GM21529 (cell line): ENCODE results near the gene SNX24.

Experiments used
- ATAC-seq: cut with Tn5 transposase; IDR thresholded peaks from one replicate; pipeline ENCODE4 v1.9.1; 2021; ENCODE audit not compliant: unreplicated experiment

Gene SNX24

DNA sequence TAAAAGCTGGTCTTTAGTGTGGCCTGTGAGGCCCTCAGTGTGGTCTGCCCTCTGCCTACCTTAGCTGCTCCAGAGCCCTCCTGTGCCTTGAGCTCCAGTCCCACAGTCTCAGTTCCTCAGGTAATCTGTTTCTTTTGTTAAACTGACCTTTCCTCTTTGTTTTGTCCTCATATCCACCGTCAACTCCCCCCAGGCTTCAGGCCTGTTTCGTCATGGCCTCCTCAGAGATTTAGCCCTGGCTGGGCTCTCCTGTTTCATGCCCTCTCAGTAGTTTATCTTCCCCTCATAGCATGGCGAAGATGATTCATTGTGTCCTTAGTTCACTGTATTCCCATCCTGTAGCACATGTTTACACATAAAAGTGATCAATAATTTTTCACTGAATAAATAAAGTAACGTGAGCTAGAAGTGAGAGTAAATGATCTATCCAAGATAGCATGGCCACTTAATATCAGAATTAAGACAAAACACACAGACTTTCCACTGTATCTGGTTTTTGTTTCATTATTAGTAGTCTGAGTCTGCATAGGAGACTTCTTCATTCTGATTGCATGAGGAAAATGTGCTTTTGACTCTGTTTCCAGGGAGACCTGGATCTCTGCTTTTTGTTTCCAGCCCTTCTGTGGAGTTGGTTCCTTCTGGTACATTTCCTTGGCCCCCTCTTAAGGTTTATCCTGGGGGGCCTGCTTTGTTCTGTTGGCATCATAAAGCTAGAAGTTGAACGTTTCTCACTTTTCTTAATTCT is 70.5 kb downstream of the SNX24 start:
- peak; percentile 95 for ATAC-seq

DNA sequence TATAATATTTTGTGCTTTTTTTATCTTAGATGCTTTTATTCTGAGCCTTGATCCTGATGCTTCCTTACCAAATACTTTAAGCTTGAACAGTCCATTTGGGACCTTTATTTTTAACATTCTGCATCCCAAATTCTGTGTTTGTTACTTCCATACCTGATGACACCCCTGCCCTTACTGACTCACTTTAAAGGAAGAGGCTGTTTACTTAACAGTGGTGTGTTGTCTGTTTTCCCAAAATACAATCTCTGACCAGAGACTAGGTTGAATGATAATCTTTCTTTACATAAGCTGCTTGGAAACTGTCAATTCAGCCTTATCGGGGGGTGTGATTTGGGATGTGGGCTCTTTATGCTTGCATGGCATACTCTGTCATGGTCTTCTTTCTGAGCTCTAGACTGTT is 71.1 kb downstream of the SNX24 start:
- ATAC-seq, result no peak

DNA sequence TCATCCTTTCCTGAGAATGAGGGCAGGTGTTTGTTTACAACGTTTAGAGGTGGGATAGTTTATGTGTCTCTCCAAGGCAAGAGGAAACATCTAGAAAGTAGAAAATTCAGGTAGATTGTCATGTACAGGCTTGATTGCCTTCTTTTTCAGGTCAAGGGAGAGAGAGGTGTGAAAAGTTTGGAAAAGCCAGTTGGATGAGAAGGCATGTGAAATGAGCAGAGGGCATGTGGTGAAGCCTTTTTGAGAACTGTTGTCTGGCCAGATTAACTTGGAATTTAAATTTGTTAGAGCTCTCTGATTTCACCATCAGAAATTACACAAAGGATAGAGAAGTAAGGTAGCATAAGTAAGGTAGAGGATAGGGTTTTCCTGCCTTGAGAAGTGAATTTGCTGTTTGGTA is 74.6 kb downstream of the SNX24 start:
- ATAC-seq, result no peak

DNA sequence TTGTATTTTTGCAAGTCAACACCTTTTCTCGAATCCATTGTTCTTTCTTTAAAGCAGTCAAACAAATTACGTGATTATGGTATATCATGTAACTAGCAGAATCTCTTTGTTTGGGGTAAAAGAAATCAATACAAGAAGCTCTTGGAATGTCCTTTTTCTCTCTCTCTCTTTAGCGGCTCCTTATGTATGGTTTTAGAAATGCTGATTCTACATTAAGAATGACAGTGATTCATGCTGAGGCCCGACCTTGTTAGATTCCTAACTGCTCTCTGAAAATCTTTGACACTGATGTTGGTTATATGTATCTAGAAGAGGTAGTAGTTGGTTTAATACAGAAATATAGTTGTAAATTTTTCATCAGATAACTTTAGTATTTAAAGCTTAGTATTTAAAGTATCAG is 76.4 kb downstream of the SNX24 start:
- no peak for ATAC-seq

DNA sequence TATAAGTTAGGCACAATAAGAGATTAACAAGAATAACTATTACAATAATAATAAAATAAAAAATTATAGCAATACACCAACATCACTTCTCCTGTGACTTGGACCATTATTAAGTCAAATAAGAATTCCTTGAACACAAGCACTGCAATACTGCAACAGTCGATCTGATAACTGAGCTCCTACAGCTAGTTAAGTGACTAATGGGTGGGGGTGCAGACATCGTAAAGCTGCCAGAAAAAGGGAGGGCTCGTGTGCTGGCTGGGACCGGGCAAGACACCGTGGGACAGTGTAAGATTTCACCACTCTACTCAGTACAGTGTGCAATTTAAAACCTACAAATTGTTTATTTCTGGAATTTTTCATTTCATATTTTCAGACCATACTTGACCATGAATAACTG is 78.8 kb downstream of the SNX24 start:
- no peak for ATAC-seq

DNA sequence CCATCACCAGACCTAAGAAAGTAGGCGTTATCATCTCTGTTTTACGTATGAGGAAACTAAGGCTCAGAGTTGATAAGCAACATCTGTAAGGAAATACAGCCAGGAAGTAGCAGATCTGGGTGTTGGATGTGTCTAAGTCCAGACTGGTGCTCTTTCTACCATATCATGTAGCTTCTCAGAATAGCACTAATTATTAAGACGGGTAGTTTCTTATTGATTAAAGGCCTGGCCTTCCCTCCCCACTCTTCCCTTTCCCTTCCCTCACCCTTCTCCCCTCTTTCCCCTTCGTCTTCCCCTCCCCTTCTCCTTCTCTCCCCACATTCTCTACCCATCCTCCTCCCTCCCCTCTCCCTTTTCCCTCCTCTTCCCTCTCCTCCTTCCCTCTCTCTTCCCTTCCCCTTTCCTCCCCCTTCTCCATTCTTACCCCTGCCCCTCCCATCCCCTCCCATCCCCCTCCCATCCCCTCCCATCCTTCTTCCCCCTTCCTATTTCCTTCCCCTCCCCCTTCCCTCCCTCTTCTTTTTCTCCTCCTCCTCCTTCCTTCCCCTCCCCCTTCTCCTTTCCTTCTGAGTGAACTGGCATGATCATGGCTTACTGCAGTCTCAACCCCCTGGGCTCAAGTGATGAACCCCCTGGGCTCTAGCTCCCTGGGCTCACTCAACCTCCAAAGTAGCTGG is 79.4 kb downstream of the SNX24 start:
- no peak for ATAC-seq

DNA sequence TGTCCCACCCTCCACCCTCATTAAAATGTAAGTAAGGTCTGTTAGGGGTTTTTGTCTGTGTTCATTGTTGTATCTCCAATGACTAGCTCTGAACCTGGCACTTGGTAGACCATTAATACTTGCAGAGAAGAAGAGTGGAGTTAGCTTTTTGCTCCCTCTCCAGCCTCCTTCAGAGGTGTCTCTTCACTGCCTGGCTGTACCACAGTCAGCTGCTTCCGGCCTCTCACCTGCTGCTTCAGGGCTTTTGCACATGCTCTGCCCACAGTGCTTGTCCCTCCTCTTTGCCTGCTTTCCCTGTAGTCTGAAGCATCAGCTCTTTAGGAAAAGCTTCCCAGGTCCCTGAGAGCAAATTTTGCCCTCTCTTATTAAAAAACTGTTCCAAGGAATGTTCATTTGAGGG is 83.6 kb downstream of the SNX24 start:
- ATAC-seq, result no peak

DNA sequence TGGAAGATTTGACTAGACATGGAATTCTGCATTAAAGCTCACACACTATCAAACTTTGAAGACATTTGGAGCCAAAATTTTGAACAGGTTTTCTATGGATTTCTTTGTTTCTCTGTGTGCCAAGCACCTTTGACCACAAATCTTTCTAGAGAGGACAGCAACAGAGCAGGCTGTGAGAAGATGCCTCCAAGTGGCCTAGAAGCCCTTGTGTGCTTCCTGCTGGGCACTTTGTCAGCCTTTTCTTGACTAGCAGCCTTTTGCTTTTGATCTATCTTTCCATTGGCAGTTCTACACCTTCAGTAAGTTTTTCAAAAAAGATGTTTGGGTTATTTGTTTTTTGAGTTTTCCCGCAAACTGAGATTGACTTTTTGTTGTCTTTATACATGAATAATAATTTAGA is 84.6 kb downstream of the SNX24 start:
- ATAC-seq, result no peak

DNA sequence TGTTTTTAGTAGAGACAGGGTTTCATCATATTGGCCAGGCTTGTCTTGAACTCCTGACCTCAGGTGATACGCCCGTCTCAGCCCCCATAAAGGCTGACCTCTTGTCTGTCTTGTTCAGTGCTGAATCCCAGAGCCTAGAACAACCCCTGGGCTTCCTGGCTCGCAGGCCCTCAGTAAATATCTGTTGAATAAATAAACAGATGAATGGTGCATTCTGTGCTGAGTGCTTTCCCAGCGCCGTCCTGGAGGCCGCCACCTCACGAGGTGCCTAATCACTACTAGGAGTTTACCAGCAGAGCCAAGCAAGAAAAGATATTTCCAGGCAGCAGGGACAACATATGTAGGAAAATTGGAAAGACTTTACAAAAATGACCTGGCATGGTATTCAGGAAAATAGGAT is 88.5 kb downstream of the SNX24 start:
- ATAC-seq, result no peak

DNA sequence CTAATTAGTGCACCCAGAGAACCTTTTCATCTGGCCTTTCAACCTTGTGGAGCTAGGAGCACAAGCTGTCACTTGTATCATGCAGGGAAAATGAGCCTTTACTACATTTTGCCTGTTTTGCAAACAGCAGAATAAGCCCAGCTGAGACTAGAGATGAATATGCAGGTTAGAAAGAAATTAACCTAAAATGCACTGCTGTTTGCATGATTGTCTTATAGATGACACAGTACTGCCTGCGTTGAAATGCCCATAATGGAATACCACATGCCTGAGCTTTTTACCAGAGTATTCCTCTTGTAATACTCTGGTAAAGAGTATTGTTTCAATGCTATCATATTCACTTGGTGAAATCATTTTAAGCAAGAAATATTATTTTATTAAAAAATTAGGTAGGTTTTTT is 90.7 kb downstream of the SNX24 start:
- ATAC-seq, result no peak

DNA sequence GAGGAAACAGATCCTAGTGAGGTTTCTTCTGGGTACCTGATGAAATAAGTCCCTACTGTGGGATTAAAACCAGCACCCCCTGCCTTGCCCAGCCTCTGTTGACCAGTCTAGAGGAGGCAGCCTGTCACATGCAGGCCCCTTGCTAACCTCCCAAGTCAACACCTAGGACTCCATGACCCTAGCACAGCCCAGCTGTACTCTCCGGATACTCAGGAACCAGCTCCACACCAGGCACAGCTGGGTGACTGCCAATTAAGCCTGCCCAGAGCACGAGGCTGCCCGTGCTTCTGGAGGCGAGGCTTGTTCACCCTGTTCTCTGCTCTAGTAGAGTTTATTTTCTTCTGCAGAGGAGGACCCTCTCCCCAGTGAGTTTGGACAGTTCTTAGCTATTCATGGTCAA is 92.5 kb downstream of the SNX24 start:
- ATAC-seq, result no peak

DNA sequence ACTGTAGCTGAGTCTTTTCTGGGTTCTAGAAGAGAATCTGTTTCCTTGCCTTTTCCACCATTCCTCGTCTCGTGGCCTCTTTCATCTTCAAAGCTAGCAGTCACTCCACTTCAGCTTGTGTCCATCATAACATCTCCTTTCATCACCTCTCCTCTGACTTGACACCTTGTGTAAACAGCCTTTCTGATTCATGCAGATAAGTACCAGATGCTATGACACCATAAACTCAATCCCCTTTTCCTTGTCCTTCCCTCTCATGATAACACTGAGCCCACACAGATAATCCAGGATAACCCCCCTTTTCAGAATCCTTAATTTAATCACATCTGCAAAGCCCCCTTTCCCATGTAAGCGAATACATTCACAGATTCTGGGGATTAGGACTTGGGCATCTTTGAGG is 95.5 kb downstream of the SNX24 start:
- no peak for ATAC-seq

DNA sequence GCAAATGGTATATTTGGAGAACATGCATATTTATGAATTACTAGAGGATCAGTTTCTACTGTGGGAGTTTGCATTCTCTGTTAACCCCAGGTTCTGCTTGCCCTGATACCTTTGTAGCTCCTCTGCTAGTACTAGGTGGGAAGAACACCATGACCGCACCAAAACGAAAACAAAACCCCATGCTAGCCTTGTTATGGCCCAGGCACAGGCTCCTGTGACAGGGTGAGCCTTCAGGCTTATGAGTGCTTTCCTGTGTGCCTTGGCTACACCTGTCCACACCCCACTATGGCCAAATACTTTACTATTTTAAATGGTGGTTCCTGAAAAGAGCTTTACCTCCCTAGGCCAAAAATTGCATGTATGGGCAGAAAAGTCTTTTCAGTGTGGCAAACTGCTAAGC is 96.3 kb downstream of the SNX24 start:
- ATAC-seq, result peak; percentile 49

DNA sequence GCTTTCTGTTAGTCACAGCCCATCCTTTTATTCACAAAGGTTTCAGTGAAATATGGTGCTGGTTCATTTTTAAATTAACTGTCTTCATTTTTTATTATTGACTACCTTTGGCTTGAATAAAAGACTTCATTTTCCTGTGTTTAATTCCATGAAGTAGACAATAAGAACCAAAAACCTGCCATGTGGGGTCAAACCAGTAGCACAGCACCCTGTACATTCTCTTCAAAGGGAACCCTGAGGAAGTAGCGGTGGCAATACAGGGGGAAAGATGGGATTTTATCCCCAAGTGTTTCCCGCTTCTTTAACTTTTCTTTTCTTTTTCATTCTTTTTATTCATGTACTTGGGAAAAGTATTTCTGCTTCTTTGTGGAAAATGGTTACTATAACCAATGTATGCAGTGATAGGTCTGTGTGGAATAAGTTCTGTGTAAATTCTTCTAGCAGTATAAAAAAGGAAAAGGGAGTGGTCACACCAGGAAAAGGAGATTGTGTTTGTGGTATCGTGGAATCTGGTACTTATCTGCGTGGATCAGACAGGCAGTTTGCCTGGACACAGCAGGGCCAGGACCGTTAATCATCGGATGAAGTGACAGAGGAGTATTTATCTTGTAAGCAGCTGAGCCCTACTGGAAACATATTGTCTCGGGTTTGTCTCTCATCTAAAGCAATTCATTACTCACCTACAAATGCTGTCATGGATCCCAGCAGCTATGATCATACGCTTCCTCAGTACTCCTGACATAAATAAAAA is 96.9 kb downstream of the SNX24 start:
- ATAC-seq, result no peak

DNA sequence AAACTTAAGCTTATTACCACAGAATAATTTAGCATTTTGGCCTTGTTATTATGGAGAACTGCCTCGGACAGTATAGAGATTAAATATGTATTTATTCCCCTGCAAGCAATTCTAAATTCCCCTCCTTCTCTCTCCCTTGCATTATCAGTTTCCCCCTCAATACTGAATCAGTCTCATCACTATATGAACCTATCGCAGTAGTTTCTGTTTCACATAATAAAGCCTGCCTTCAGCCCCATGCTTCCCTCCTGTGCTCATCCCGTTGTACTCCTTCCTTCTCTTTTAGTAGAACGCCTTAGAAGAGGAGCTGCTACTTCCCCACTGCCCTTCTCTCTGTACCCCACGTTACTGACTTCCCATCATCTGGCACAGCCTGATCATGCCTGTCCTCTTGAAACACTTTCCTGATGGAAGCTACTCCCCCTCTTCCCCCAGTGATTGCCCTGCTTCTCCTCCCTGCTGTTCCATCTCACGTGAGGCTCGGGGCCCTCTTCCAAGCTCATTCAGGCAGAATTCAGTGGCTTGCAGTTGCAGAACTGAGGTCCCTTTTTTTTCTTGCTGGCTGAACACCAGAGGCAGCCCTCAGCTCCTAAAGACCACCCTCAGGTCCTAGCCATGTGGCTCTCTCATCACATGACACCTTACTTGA is 97.8 kb downstream of the SNX24 start:
- ATAC-seq, result no peak

DNA sequence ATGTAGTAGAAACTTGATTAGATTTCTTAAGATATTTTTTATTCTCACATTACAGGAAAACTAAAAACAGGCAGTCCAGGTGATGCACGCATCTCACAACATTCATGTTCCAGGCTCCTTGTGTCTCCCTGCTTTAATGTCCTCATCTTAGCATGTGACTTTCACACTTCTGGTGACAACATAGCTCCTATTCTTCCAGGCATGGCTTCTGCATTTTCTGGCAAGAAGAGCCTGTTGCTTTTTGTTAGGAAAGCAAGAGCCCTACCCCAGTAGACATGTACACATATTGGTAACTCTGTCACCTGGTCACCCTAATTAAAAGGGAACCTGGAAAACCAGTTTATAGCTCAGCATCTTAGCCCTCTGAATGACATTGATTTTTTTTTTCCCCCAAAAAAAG is 98.6 kb downstream of the SNX24 start:
- ATAC-seq, result no peak

DNA sequence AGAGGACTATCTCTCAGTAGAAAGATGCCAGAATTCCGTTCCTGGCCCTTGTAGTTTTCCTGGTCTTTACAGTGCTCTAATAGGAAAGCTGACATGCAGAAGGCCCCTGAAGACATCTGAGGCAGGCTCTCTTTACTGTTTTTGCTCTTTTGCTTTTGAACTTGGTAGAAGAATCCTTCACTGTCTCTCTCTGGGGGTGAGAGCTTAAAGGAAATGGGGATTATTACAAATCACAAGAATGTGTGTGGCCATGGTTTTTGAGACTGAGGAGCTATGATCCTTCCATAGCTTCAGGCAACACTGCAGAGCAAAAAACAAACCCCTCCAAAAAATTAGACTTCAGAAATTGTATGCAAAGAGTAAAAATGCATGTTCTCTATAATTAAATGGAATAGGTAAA is 102.0 kb downstream of the SNX24 start:
- no peak for ATAC-seq

DNA sequence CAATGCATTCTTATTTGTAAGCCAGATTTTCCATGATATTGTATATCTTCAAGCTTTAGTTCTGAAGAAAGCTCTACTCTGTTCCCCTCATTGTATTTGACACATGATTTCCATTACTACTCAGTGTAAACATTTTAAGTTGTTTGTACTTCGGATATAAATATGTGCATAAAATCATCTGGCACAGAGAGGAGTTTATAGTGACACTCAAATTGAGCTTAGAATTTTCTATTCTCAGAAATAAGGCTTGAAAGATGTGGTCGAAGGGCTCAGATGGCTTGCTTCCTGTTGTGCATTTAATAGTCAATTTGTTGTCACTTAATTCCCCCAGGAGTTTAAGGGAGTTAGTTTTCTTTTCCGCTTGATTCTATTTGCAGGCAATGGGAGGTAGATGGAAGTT is 102.4 kb downstream of the SNX24 start:
- ATAC-seq, result no peak

DNA sequence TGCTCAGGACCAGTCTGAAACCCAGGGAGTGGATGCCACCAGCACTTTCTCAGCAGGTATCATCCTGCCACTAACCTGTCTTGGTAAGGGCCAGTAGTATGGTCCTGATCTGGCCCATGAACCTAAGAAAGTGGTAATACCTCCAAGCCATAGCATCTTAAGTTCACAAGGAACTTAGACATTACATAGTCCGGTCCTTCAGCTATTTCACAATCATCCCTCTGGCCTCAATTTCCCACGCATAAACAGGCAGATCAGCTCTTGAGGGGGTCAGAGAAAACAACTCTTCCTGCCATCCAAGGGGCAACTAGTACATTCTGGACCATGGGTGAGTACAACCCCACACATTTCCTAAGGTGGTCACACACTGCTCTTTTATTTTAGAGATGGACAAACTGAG is 102.9 kb downstream of the SNX24 start:
- no peak for ATAC-seq

DNA sequence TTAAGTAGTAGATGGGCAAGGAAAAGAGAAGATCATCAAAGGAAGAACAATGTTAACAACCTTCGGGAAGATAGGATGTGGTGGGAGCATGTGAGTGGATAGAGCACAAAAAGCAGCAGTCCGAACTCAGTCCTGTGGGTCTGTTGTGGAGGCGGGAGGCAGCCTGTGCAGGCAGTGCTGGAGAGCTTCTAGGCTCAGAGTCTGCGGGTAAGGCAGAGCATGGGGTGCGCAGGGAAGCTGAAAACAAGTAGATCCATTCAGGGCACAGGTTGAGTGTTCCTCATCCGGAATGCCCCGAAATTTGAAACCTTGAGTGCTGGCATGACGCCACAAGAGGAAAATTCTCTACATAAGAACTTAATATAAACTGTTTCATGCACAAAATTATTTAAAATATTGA is 106.2 kb downstream of the SNX24 start:
- no peak for ATAC-seq

DNA sequence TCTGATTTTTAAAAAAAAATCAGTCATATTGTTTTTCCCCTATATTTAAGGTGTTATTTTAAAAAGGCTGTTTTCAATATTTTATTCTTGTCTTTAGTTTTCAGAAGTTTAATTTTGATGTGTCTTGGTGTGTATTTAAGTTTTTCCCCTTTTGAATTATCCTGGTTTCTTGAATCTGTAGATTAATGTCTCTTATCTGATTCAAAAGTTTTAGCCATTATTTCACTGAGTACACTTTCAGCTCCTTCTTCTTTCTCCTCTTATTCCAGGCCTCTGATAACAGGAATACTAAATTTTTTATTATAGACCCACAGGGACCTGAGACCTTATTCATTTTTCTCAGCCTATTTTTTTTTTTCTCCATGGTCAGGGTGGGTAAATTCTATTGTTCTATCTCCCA is 109.3 kb downstream of the SNX24 start:
- ATAC-seq, result no peak

DNA sequence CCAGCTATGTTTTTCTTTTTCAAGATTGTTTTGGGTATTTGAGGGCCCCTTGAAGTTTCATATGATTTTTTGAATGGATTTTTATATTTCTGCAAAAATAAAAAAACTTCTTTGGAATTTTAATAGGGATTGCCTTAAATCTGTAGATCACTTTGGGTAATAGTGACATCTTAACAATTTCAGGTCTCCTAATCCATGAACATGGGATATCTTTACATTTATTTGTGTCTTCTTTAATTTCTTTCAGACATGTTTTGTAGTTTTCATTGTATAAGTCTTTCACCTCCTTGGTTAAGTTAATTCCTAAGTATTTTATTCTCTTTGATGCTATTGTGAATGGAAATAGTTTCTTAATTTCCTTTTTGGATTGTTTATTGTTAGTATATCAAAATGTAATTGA is 112.0 kb downstream of the SNX24 start:
- no peak for ATAC-seq
